LNCaP clone FGC (cell line): ENCODE results near the gene LRRC4C.

Experiments
- DNase-seq: peaks from one replicate; pipeline ENCODE4 v3.0.0-alpha.2; 2011; ENCODE audit warnings: low read depth
- H3K4me3 ChIP-seq: 2 replicates; pipeline ENCODE4 v1.5.1; 2011; ENCODE audit warnings: mild to moderate bottlenecking, low read depth, low read length, control low read depth
- TF ChIP-seq, protein P1 (sequence below): IDR thresholded peaks from 2 replicates; pipeline ENCODE4 v1.5.1; 2012; ENCODE audit warnings: mild to moderate bottlenecking; ENCODE audit not compliant: control insufficient read depth, insufficient read depth; ENCODE audit errors: extremely low read depth

LRRC4C gene

DNA sequence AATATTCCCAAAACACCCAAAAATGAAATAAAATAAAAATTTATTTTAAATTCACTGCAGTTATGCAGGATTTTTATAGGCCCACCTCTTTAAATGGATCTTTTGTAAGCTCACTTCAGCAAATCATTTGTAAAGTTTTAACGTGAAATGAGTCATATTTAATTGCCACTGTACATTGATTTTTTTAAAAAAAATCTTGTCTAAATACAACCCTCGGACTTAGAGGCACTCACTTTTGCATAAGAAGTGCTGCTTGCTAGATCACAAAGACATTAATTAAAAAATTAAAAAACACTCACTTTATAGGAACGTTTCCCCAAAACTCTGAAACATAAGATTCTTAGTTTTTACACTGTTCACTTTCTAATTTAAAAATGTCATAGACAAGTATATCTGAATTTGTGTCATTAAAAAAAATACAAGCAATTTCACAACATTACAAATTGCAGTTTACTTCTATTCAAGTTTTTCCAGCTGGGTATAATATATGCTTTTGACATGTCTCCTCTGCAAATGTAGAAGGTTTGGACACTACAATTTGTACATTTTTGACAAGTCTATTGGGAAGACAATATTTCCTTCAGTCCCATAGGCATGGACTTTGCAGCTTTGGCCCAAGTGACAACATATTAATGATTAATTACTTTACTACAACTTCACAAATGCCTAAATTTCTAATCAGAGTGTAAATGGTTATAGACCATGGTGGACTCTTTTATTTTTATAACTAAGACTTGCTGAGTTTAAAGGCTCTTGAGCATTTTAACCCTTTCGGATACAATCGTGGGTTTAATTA lies 1088.4 kb downstream of the LRRC4C start:
- no peak overlapping the region for H3K4me3 ChIP-seq
- TF ChIP-seq, protein P1, sequence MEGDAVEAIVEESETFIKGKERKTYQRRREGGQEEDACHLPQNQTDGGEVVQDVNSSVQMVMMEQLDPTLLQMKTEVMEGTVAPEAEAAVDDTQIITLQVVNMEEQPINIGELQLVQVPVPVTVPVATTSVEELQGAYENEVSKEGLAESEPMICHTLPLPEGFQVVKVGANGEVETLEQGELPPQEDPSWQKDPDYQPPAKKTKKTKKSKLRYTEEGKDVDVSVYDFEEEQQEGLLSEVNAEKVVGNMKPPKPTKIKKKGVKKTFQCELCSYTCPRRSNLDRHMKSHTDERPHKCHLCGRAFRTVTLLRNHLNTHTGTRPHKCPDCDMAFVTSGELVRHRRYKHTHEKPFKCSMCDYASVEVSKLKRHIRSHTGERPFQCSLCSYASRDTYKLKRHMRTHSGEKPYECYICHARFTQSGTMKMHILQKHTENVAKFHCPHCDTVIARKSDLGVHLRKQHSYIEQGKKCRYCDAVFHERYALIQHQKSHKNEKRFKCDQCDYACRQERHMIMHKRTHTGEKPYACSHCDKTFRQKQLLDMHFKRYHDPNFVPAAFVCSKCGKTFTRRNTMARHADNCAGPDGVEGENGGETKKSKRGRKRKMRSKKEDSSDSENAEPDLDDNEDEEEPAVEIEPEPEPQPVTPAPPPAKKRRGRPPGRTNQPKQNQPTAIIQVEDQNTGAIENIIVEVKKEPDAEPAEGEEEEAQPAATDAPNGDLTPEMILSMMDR, result no peak
- DNase-seq, result no peak

DNA sequence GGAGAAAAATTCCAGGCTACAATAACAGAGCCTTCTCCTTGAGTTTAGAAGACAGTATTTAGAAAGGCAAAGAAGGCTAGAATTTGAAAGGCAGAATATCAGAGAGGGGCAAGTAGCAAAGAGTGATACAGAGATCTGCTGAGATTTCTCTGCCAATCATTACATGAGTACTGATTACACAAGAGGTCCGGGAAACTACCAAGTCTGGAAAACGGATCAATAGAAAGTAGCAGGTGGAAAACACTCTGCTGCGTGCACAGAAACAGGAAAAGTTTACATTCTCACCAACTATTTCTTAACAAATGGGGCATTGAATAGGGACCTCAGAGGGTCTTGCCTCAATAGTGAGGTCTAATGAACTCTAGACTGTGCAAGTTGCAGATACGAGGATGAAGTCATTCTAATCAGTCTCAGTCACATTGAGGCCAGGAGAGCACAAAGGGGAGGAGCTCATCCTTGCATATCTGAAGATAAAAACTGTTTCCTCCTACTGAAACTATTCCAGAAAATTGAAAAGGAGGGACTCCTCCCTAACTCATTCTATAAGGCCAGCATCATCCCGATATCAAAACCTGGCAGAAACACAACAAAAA lies 1099.2 kb downstream of the LRRC4C start:
- H3K4me3 ChIP-seq, result no peak overlapping the region
- TF ChIP-seq, protein P1, result no peak
- no peak for DNase-seq

DNA sequence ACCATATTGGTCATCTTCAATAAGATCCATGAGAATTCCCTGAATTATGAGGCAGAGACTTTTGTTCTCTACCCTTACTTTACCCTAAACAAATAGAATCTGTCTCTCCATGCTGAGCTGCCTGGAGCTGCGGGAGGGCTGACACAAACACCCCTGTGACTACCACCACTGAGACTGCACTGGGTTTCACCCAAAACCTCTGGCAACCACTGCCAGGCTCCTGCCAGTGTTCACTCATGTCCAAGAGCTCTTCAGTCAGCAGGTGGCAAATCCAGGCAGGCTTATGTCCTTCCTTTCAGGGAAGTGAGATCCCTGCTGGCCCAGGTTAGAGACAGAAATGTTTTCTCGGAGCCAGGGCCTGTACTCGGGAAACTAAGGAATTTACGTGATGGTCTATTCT lies 1105.3 kb downstream of the LRRC4C start:
- no peak for DNase-seq
- H3K4me3 ChIP-seq, result no peak overlapping the region
- TF ChIP-seq, protein P1, result no peak

DNA sequence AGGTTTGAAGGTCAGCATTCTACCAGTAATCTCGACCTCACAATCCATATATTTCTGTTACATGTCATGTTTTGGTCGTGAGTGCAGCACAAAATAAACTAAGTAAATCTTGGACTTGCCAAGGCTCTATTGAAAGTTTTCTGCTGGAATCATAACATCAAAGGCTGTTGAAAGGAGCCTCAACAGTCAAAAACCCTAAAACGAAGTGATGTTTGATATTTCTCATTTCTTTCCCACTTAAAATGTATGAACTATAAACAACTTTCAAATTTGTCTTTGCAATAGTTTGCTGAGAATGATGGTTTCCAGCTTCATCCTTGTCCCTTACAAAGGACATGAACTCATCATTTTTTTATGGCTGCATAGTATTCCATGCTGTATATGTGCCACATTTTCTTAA lies 1118.5 kb downstream of the LRRC4C start:
- H3K4me3 ChIP-seq, result no peak overlapping the region
- TF ChIP-seq, protein P1, result no peak
- DNase-seq, result no peak

DNA sequence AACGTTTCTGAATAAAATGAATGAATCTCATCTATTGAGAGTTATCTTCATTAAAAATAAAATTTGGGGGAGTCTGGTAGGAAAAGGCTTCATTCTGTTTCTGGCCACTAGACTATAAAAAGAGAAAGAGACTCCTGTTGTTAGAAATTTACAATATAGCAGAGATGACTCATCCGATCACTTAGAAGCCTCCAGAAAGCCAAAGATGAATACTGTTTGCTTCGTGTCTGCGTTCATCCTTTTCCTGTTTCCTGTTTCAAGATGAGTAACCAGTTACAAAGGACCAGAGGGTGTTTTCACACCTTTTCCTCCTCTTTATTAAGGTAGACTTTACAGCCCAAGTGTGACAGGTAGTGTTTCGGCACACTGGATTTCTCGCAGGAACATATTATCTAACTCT lies 1120.7 kb downstream of the LRRC4C start:
- DNase-seq, result no peak
- TF ChIP-seq, protein P1, result no peak
- H3K4me3 ChIP-seq, result no peak overlapping the region

DNA sequence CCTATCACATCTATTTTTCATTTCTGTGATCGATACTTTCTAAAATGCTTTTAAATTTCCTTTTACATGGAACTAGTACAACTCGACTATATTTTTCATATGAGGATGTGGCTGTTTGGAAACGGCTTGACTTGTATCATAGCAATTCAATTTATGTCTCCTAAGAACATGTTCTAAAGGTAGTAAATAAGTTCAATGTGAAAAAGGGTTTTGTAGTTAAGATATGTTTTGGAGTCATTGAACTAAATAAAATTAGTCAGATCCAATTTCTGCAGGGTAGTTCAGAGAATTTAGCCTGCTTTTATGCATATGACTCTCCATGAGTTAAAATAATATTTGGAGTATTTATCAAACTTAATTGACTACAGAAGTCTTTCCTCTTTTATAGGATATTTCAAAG lies 1121.4 kb downstream of the LRRC4C start:
- TF ChIP-seq, protein P1, result no peak
- no peak overlapping the region for H3K4me3 ChIP-seq
- no peak for DNase-seq
